Naive B cell (primary cell): ENCODE data around the gene MASP2. TPM values are rescaled to one million over a fixed set of nuclear protein-coding genes. Genes with fewer than 3 reads are reported as not detected.

Experiments used
- ATAC-seq, 2 donors: fragments of 150-1000 bp; cut with Tn5 transposase; 2 replicates each; pipeline ENCODE4 v1.10.0; 2021; ENCODE audit warnings: low read depth in 2 of 2, mild to moderate bottlenecking in 2 of 2, moderate library complexity in 2 of 2
- DNase-seq: peaks from one replicate; pipeline ENCODE4 v3.0.0; 2022
- H3K27ac Mint-ChIP-seq, 6 donors: one replicate each; pipeline ENCODE4 v1.8.0; 2020 to 2022; ENCODE audit warnings: mild to moderate bottlenecking in 6 of 6, mixed read lengths in 6 of 6, moderate library complexity in 5 of 6, inconsistent platforms in 2 of 6
- H3K27me3 Mint-ChIP-seq, 3 donors: one replicate each; pipeline ENCODE4 v1.8.0; 2021 to 2022; ENCODE audit warnings: mixed read lengths in 3 of 3, mild to moderate bottlenecking in 1 of 3
- H3K36me3 Mint-ChIP-seq, 2 donors: one replicate each; pipeline ENCODE4 v1.8.0; 2020 to 2022; ENCODE audit warnings: mixed read lengths in 2 of 2, inconsistent platforms in 1 of 2, mild to moderate bottlenecking in 1 of 2
- H3K4me1 Mint-ChIP-seq, 3 donors: one replicate each; pipeline ENCODE4 v1.8.0; 2020 to 2022; ENCODE audit warnings: mixed read lengths in 3 of 3, inconsistent platforms in 1 of 3, mild to moderate bottlenecking in 1 of 3, moderate library complexity in 1 of 3
- H3K4me3 Mint-ChIP-seq, 8 donors: one replicate each; pipeline ENCODE4 v1.8.0; 2020 to 2022; ENCODE audit warnings: mild to moderate bottlenecking in 8 of 8, mixed read lengths in 8 of 8, moderate library complexity in 8 of 8, inconsistent platforms in 2 of 8
- H3K9me3 Mint-ChIP-seq, 7 donors: one replicate each; pipeline ENCODE4 v1.8.0; 2020 to 2022; ENCODE audit warnings: mixed read lengths in 7 of 7, mild to moderate bottlenecking in 5 of 7, inconsistent platforms in 2 of 7, moderate library complexity in 1 of 7
- polyA plus RNA-seq, 6 donors: library from polyadenylated mRNA; unstranded; fragments of 300-500 nt; fragmentation: Illumina TruSeq; gene quantifications; one replicate each; pipeline ENCODE4 v1.2.3, GENCODE V29; 2021; ENCODE audit warnings: low read depth in 6 of 6

Gene MASP2
- polyA plus RNA-seq, 6 donors from 2014 or later: 0.10 to 0.26 TPM; not detected in 4

DNA sequence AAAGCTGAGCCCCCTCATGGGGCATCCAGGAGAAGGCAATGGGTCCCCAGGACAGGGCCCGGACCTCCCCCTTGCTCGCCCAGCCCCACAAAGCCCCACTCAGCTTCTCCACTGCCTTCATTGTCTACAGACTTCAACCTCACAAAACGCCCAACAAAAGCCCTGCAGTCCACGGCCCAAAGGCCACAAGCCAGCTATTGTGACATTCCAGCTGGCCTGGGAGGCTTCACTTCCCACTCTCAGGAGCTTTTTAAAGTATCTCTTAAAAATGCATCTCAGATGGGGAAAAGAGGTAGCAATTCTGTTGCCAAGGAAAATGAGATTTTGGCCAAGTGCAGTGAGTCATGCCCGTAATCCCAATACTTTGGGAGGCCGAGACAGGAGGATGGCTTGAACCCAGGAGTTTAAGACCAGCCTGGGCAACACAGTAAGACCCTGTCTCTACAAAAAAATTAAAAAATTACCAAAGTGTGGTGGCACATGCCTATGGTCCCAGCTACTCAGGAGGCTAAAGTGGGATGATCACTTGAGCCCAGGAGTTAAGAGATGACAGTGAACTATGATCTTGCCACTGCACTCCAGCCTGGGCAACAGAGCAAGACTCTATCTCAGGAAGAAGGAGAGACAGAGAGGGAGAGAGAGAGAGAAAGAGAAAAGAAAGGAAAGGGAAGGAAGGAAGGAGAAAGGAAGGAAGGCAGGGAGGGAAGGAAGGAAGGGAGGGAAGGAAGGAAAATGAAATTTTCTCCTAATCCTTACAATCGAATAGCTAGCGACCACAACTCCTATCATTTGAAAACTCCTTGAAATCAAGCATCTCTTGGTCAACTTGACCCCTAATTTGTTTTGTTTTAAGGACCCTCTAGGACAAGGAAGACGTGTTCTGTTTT is 66.0 kb downstream of the MASP2 start:
- DNase-seq (no peak), ATAC-seq (no peak)
- Mint-ChIP-seq H3K4me1 (peaks cover 4 to 9% (median 5%) of the 10 kb centered on the region in 3 donors), H3K36me3 (no peaks in the 10 kb centered on the region), H3K4me3 (peak overlapping the region in 1 of 8 donors; percentile 86), H3K27ac (peak overlapping the region in 2 of 6 donors; percentile 23 to 65), H3K9me3 (no peaks in the 10 kb centered on the region), H3K27me3 (peaks cover 22 to 49% (median 26%) of the 10 kb centered on the region in 3 donors)

- H3K4me1 Mint-ChIP-seq: no peaks in the 10 kb centered on the region
- no peaks in the 10 kb centered on the region for H3K36me3 Mint-ChIP-seq
- H3K4me3 Mint-ChIP-seq: peak overlapping the region in 1 of 8 donors; percentile 39
- no peak overlapping the region for H3K27ac Mint-ChIP-seq
- ATAC-seq (no peak), DNase-seq (no peak)
- H3K27me3 Mint-ChIP-seq: peaks cover 19 to 49% (median 26%) of the 10 kb centered on the region in 3 donors
- no peaks in the 10 kb centered on the region for H3K9me3 Mint-ChIP-seq
Measured at GRCh38 chr1:10980094-10980577, 66.9 kb downstream of the MASP2 start.

DNA sequence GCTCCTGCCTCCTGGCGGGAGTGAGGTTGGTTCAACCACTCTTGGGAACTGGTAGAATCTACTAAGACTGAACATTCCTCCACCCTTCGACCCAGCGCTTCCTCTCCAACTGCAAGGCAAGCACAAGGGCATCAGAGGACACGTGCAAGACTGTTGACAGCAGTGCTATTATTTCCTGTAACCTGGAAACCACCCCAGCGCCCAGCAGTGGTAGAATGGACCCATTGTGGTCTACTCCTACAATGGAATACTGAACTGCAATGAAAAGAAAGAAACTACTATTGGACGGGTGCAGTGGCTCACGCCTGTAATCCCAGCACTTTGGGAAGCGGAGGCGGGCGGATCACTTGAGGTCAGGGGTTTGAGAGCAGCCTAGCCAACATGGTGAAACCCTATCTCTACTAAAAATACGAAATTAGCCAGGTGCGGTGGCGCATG is 67.5 kb downstream of the MASP2 start:
- H3K4me3 Mint-ChIP-seq: peak overlapping the region in 1 of 8 donors; percentile 40
- no peaks in the 10 kb centered on the region for H3K9me3 Mint-ChIP-seq
- DNase-seq: no peak
- no peak for ATAC-seq
- no peaks in the 10 kb centered on the region for H3K36me3 Mint-ChIP-seq
- H3K27me3 Mint-ChIP-seq: peaks cover 19 to 49% (median 26%) of the 10 kb centered on the region in 3 donors
- H3K27ac Mint-ChIP-seq: no peak overlapping the region
- H3K4me1 Mint-ChIP-seq: no peaks in the 10 kb centered on the region

GRCh38 chr1:10978719-10979118 is 68.3 kb downstream of the MASP2 start:
- no peaks in the 10 kb centered on the region for H3K36me3 Mint-ChIP-seq
- H3K27me3 Mint-ChIP-seq: peaks cover 19 to 49% (median 26%) of the 10 kb centered on the region in 3 donors
- no peaks in the 10 kb centered on the region for H3K9me3 Mint-ChIP-seq
- ATAC-seq (no peak), DNase-seq (no peak)
- peak overlapping the region in 1 of 6 donors; percentile 87 for H3K27ac Mint-ChIP-seq
- no peaks in the 10 kb centered on the region for H3K4me1 Mint-ChIP-seq
- H3K4me3 Mint-ChIP-seq: no peak overlapping the region

Other genes starting within 250 kb of the MASP2 start
- 10 to 100 TPM; 38.9 to 83.8 (median 64.3) TPM for gene TARDBP, start 34.6 kb downstream of the MASP2 start, polyA plus RNA-seq
- 100 to 1,000 TPM in 2 of 6 donors, 10 to 100 TPM in 4; 74.3 to 133 (median 89.4) TPM for gene SRM, start 12.8 kb upstream of the MASP2 start, polyA plus RNA-seq
- gene EXOSC10, start 52.6 kb upstream of the MASP2 start, polyA plus RNA-seq: 10 to 100 TPM; 23.4 to 55.2 (median 41.4) TPM
- gene ANGPTL7, start 142.1 kb upstream of the MASP2 start, polyA plus RNA-seq: not detected
- 10 to 100 TPM in 1 of 6 donors, 1 to 10 TPM in 4, under 1 TPM in 1; 0.88 to 10.3 (median 4.6) TPM for gene MTOR, start 215.3 kb upstream of the MASP2 start, polyA plus RNA-seq
- 10 to 100 TPM; 45.2 to 75.2 (median 49.1) TPM for gene UBIAD1, start 226.0 kb upstream of the MASP2 start, polyA plus RNA-seq